T-helper 2 cell treated with Interferon-gamma antibody and Interleukin-4, amounts not matched to agents 100 ng/mL and 5 ng/mL, for 36 hours (primary cell): ENCODE measurements around the gene MRPL28. TPM values are rescaled to one million over a fixed set of nuclear protein-coding genes. Genes with fewer than 3 reads are reported as not detected.

ENCODE experiments used
- intact Hi-C: fragments of 100-400 bp; cut with micrococcal nuclease; formaldehyde crosslinking; loops from one replicate; pipeline ENCODE4 v1.15.1; 2023
- total RNA-seq: library from RNA; stranded (reverse); gene quantifications from 2 replicates; pipeline ENCODE4 v1.2.3, GENCODE V29; 2022

Gene MRPL28
- total RNA-seq, 1 donor from 2014 or later = 79.6 TPM

DNA sequence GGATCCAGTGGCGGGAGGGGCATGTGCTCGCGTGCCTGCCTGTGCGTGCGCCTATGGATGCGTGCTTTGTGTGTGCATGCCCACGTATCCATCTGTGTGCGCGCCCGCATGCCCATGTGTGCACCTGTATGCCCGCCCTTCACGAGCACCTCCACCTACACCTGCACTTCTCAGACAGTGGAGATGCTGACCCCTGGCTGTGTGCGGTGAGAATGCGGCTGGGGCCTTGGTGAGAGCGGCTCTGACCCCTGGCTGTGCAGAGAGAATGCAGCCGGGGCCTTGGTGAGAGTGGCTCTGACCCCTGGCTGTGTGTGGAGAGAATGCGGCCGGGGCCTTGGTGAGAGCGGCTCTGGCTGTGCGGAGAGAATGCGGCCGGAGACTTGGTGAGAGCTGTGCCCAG, 51.7 kb downstream of the MRPL28 start:
- intact Hi-C loops = no loop called here

DNA sequence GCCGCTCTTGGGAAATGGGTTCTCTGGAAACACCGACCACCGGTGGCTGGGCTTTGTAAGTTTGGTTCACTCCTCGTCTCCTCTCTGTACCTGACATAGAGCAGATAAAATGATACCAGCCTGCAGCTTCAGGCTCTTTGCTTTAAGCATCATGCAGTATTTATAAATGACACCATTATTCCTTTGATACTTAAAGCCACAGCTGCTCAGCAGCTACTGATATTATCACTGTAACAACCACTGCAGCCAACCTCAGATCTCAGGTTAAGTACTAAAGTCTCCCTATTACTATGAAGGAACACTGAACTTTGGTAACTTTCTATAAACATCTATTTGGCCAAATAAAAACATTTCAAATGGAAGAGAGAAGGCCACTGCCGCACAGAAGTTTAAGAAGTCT, 52.8 kb downstream of the MRPL28 start:
- intact Hi-C loops = no loop called here

Other genes starting within 250 kb of the MRPL28 start
- gene NPRL3, start 231.9 kb downstream of the MRPL28 start, total RNA-seq = 33.5 and 35.7 TPM in 2 replicates
- gene HBZ, start 217.9 kb downstream of the MRPL28 start, total RNA-seq = not detected in 2 replicates
- gene HBM, start 204.6 kb downstream of the MRPL28 start, total RNA-seq = not detected in 2 replicates
- gene HBA2, start 197.7 kb downstream of the MRPL28 start, total RNA-seq = not detected in 2 replicates
- not detected in 2 replicates for gene HBA1, start 193.9 kb downstream of the MRPL28 start, total RNA-seq
- gene HBQ1, start 190.1 kb downstream of the MRPL28 start, total RNA-seq = not detected in 2 replicates
- gene LUC7L, start 141.1 kb downstream of the MRPL28 start, total RNA-seq = 79.1 and 80.8 TPM in 2 replicates
- gene FAM234A, start 135.7 kb downstream of the MRPL28 start, total RNA-seq = 29.4 and 32.2 TPM in 2 replicates
- 0.11 and 0.34 TPM in 2 replicates for gene RGS11, start 94.6 kb downstream of the MRPL28 start, total RNA-seq
- not detected in 2 replicates for gene ARHGDIG, start 89.9 kb downstream of the MRPL28 start, total RNA-seq
- gene PDIA2, start 87.4 kb downstream of the MRPL28 start, total RNA-seq = not detected in 2 replicates
- gene AXIN1, start 17.8 kb downstream of the MRPL28 start, total RNA-seq = 31.1 TPM in 2 replicates
- gene PGAP6, start 11.4 kb upstream of the MRPL28 start, total RNA-seq = 32.4 and 34.8 TPM in 2 replicates
- gene NME4, start 26.7 kb upstream of the MRPL28 start, total RNA-seq = 59.4 and 60.9 TPM in 2 replicates
- gene DECR2, start 31.3 kb upstream of the MRPL28 start, total RNA-seq = 11.5 and 11.8 TPM in 2 replicates
- gene RAB11FIP3, start 55.1 kb upstream of the MRPL28 start, total RNA-seq = 30.6 and 33.3 TPM in 2 replicates
- gene CAPN15, start 157.2 kb upstream of the MRPL28 start, total RNA-seq = 87.2 and 89.0 TPM in 2 replicates
- not detected in 2 replicates for gene PRR35, start 189.9 kb upstream of the MRPL28 start, total RNA-seq
- 1.4 and 1.5 TPM in 2 replicates for gene NHLRC4, start 196.5 kb upstream of the MRPL28 start, total RNA-seq
- gene PIGQ, start 199.4 kb upstream of the MRPL28 start, total RNA-seq = 43.3 and 45.7 TPM in 2 replicates
- gene RAB40C, start 219.5 kb upstream of the MRPL28 start, total RNA-seq = 13.6 and 16.3 TPM in 2 replicates